ENCODE measurements around the gene DDN.

Gene DDN

GRCh38 chr12:49041036-49041880, 42.1 kb upstream of the DDN start:
- Histone ChIP-seq H3K36me3 (ENCODE audit: insufficient read depth, insufficient read length, low read length) (peaks cover 98% of the 10 kb centered on the region), H3K4me1 (ENCODE audit: insufficient read depth, insufficient read length) (peaks cover 3% of the 10 kb centered on the region), H3K9ac (ENCODE audit: insufficient read length, low read depth) (no peak overlapping the region), H3K9me3 (ENCODE audit: insufficient read depth, low read length) (no peaks in the 10 kb centered on the region), H3K4me3 (ENCODE audit: insufficient read length, low read depth) (no peak overlapping the region), H3K27me3 (ENCODE audit: insufficient read depth, insufficient read length) (no peaks in the 10 kb centered on the region)
- no peak for DNase-seq (ENCODE audit: low read depth, low spot score)
- TF ChIP-seq YY1 (IDR thresholded peaks at IDR 0.05; ENCODE audit: insufficient read depth, insufficient read length) (no peak), ZNF274 (IDR thresholded peaks at IDR 0.05; ENCODE audit: low read depth, low read length) (no peak), SUZ12 (IDR thresholded peaks at IDR 0.05; ENCODE audit: extremely low read depth, insufficient read depth, insufficient read length) (no peak)

- H3K27me3 ChIP-seq (ENCODE audit: insufficient read depth, insufficient read length): no peaks in the 10 kb centered on the region
- peaks cover 96% of the 10 kb centered on the region for H3K36me3 ChIP-seq (ENCODE audit: insufficient read depth, insufficient read length, low read length)
- DNase-seq (ENCODE audit: low read depth, low spot score): no peak
- no peak overlapping the region for H3K4me3 ChIP-seq (ENCODE audit: insufficient read length, low read depth)
- no peak overlapping the region for H3K9ac ChIP-seq (ENCODE audit: insufficient read length, low read depth)
- H3K4me1 ChIP-seq (ENCODE audit: insufficient read depth, insufficient read length): peaks cover 3% of the 10 kb centered on the region
- TF ChIP-seq ZNF274 (IDR thresholded peaks at IDR 0.05; ENCODE audit: low read depth, low read length) (no peak), SUZ12 (IDR thresholded peaks at IDR 0.05; ENCODE audit: extremely low read depth, insufficient read depth, insufficient read length) (no peak), YY1 (IDR thresholded peaks at IDR 0.05; ENCODE audit: insufficient read depth, insufficient read length) (no peak)
- H3K9me3 ChIP-seq (ENCODE audit: insufficient read depth, low read length): no peaks in the 10 kb centered on the region
Observed at GRCh38 chr12:49040364-49040855, 41.2 kb upstream of the DDN start.

GRCh38 chr12:49039421-49040363, 40.5 kb upstream of the DDN start:
- DNase-seq (ENCODE audit: low read depth, low spot score): no peak
- TF ChIP-seq YY1 (IDR thresholded peaks at IDR 0.05; ENCODE audit: insufficient read depth, insufficient read length) (no peak), SUZ12 (IDR thresholded peaks at IDR 0.05; ENCODE audit: extremely low read depth, insufficient read depth, insufficient read length) (no peak), ZNF274 (IDR thresholded peaks at IDR 0.05; ENCODE audit: low read depth, low read length) (no peak)
- Histone ChIP-seq H3K4me3 (ENCODE audit: insufficient read length, low read depth) (no peak overlapping the region), H3K9me3 (ENCODE audit: insufficient read depth, low read length) (no peaks in the 10 kb centered on the region), H3K36me3 (ENCODE audit: insufficient read depth, insufficient read length, low read length) (peaks cover 97% of the 10 kb centered on the region), H3K9ac (ENCODE audit: insufficient read length, low read depth) (no peak overlapping the region), H3K27me3 (ENCODE audit: insufficient read depth, insufficient read length) (no peaks in the 10 kb centered on the region), H3K4me1 (ENCODE audit: insufficient read depth, insufficient read length) (peaks cover 3% of the 10 kb centered on the region)

GRCh38 chr12:49038291-49038955, 39.2 kb upstream of the DDN start:
- Histone ChIP-seq H3K27me3 (ENCODE audit: insufficient read depth, insufficient read length) (no peaks in the 10 kb centered on the region), H3K4me1 (ENCODE audit: insufficient read depth, insufficient read length) (peaks cover 3% of the 10 kb centered on the region), H3K9ac (ENCODE audit: insufficient read length, low read depth) (no peak overlapping the region), H3K36me3 (ENCODE audit: insufficient read depth, insufficient read length, low read length) (peaks cover 97% of the 10 kb centered on the region), H3K4me3 (ENCODE audit: insufficient read length, low read depth) (no peak overlapping the region), H3K9me3 (ENCODE audit: insufficient read depth, low read length) (no peaks in the 10 kb centered on the region)
- DNase-seq (ENCODE audit: low read depth, low spot score): no peak
- TF ChIP-seq ZNF274 (IDR thresholded peaks at IDR 0.05; ENCODE audit: low read depth, low read length) (no peak), SUZ12 (IDR thresholded peaks at IDR 0.05; ENCODE audit: extremely low read depth, insufficient read depth, insufficient read length) (no peak), YY1 (IDR thresholded peaks at IDR 0.05; ENCODE audit: insufficient read depth, insufficient read length) (no peak)

GRCh38 chr12:49037947-49038237, 38.7 kb upstream of the DDN start:
- Histone ChIP-seq H3K36me3 (ENCODE audit: insufficient read depth, insufficient read length, low read length) (peaks cover 97% of the 10 kb centered on the region), H3K9ac (ENCODE audit: insufficient read length, low read depth) (no peak overlapping the region), H3K4me3 (ENCODE audit: insufficient read length, low read depth) (no peak overlapping the region), H3K4me1 (ENCODE audit: insufficient read depth, insufficient read length) (peaks cover 3% of the 10 kb centered on the region), H3K9me3 (ENCODE audit: insufficient read depth, low read length) (no peaks in the 10 kb centered on the region), H3K27me3 (ENCODE audit: insufficient read depth, insufficient read length) (no peaks in the 10 kb centered on the region)
- TF ChIP-seq SUZ12 (IDR thresholded peaks at IDR 0.05; ENCODE audit: extremely low read depth, insufficient read depth, insufficient read length) (no peak), YY1 (IDR thresholded peaks at IDR 0.05; ENCODE audit: insufficient read depth, insufficient read length) (no peak), ZNF274 (IDR thresholded peaks at IDR 0.05; ENCODE audit: low read depth, low read length) (no peak)
- no peak for DNase-seq (ENCODE audit: low read depth, low spot score)

GRCh38 chr12:49037111-49037946, 38.2 kb upstream of the DDN start:
- Histone ChIP-seq H3K4me3 (ENCODE audit: insufficient read length, low read depth) (no peak overlapping the region), H3K36me3 (ENCODE audit: insufficient read depth, insufficient read length, low read length) (peaks cover 97% of the 10 kb centered on the region), H3K27me3 (ENCODE audit: insufficient read depth, insufficient read length) (no peaks in the 10 kb centered on the region), H3K4me1 (ENCODE audit: insufficient read depth, insufficient read length) (peaks cover 3% of the 10 kb centered on the region), H3K9me3 (ENCODE audit: insufficient read depth, low read length) (no peaks in the 10 kb centered on the region), H3K9ac (ENCODE audit: insufficient read length, low read depth) (no peak overlapping the region)
- DNase-seq (ENCODE audit: low read depth, low spot score): no peak
- TF ChIP-seq YY1 (IDR thresholded peaks at IDR 0.05; ENCODE audit: insufficient read depth, insufficient read length) (no peak), ZNF274 (IDR thresholded peaks at IDR 0.05; ENCODE audit: low read depth, low read length) (no peak), SUZ12 (IDR thresholded peaks at IDR 0.05; ENCODE audit: extremely low read depth, insufficient read depth, insufficient read length) (no peak)

Data from NT2/D1 (cell line).